ENCODE data around the gene SIM1. TPM values are rescaled to one million over a fixed set of nuclear protein-coding genes. Genes with fewer than 3 reads are reported as not detected.

Gene SIM1
- total RNA-seq, 1 donor from 2014 or later: not detected

GRCh38 chr6:100506651-100507050, 41.9 kb upstream of the SIM1 start:
- H3K36me3 Mint-ChIP-seq: peaks cover 10% of the 10 kb centered on the region
- no peak overlapping the region for H3K4me3 ChIP-seq
- H3K27ac ChIP-seq: no peak overlapping the region
- H2AFZ ChIP-seq (replicated peaks): no peak overlapping the region
- no peak overlapping the region for H3K4me3 Mint-ChIP-seq
- no peak for DNase-seq (ENCODE audit: low spot score)
- no peaks in the 10 kb centered on the region for H3K9me3 Mint-ChIP-seq
- no peaks in the 10 kb centered on the region for H3K9me3 ChIP-seq (ENCODE audit: low read depth)
- H3K4me1 Mint-ChIP-seq: peaks cover 3% of the 10 kb centered on the region
- no peak overlapping the region for H3K9ac ChIP-seq
- H3F3A ChIP-seq (ENCODE audit: low read depth): no peaks in the 10 kb centered on the region
- no peaks in the 10 kb centered on the region for H3K79me2 ChIP-seq (ENCODE audit: low read depth)
- no peak overlapping the region for H3K4me2 ChIP-seq
- H3K36me3 ChIP-seq: no peaks in the 10 kb centered on the region
- H4K20me1 ChIP-seq (ENCODE audit: low read depth): no peaks in the 10 kb centered on the region
- H3K4me1 ChIP-seq: no peaks in the 10 kb centered on the region
- no peak overlapping the region for H3K27ac Mint-ChIP-seq
- H3K27me3 ChIP-seq: no peaks in the 10 kb centered on the region
- no peak for TF ChIP-seq EZH2phosphoT487 (IDR thresholded peaks at IDR 0.05)
- TF ChIP-seq CTCF (IDR thresholded peaks at IDR 0.05): no peak
- no peak for TF ChIP-seq EZH2 (IDR thresholded peaks at IDR 0.05)
- no peaks in the 10 kb centered on the region for H3K27me3 Mint-ChIP-seq (ENCODE audit: insufficient read depth, low read depth)

GRCh38 chr6:100504786-100505737, 40.3 kb upstream of the SIM1 start:
- Mint-ChIP-seq H3K36me3 (peaks cover 4% of the 10 kb centered on the region), H3K4me3 (no peak overlapping the region), H3K27ac (no peak overlapping the region), H3K27me3 (ENCODE audit: insufficient read depth, low read depth) (no peaks in the 10 kb centered on the region), H3K4me1 (peaks cover 3% of the 10 kb centered on the region), H3K9me3 (no peaks in the 10 kb centered on the region)
- no peak overlapping the region for H2AFZ ChIP-seq (replicated peaks)
- H3K9me3 ChIP-seq (ENCODE audit: low read depth): no peaks in the 10 kb centered on the region
- no peak overlapping the region for H3K4me2 ChIP-seq
- H4K20me1 ChIP-seq (ENCODE audit: low read depth): no peaks in the 10 kb centered on the region
- no peak overlapping the region for H3K4me3 ChIP-seq
- no peaks in the 10 kb centered on the region for H3K27me3 ChIP-seq
- H3K9ac ChIP-seq: no peak overlapping the region
- no peaks in the 10 kb centered on the region for H3K4me1 ChIP-seq
- no peaks in the 10 kb centered on the region for H3F3A ChIP-seq (ENCODE audit: low read depth)
- H3K79me2 ChIP-seq (ENCODE audit: low read depth): no peaks in the 10 kb centered on the region
- TF ChIP-seq EZH2phosphoT487 (IDR thresholded peaks at IDR 0.05) (no peak), EZH2 (IDR thresholded peaks at IDR 0.05) (no peak), CTCF (IDR thresholded peaks at IDR 0.05) (no peak)
- no peak for DNase-seq (ENCODE audit: low spot score)
- no peak overlapping the region for H3K27ac ChIP-seq
- H3K36me3 ChIP-seq: no peaks in the 10 kb centered on the region

- Histone ChIP-seq H3K9ac (no peak overlapping the region), H4K20me1 (ENCODE audit: low read depth) (no peaks in the 10 kb centered on the region), H3K27me3 (no peaks in the 10 kb centered on the region), H3F3A (ENCODE audit: low read depth) (no peaks in the 10 kb centered on the region), H3K4me2 (no peak overlapping the region), H3K27ac (no peak overlapping the region), H3K4me1 (no peaks in the 10 kb centered on the region), H2AFZ (replicated peaks) (no peak overlapping the region), H3K9me3 (ENCODE audit: low read depth) (no peaks in the 10 kb centered on the region), H3K79me2 (ENCODE audit: low read depth) (no peaks in the 10 kb centered on the region), H3K36me3 (no peaks in the 10 kb centered on the region), H3K4me3 (no peak overlapping the region)
- Mint-ChIP-seq H3K4me3 (no peak overlapping the region), H3K4me1 (no peaks in the 10 kb centered on the region), H3K27me3 (ENCODE audit: insufficient read depth, low read depth) (no peaks in the 10 kb centered on the region), H3K9me3 (peaks cover 4% of the 10 kb centered on the region), H3K27ac (no peak overlapping the region), H3K36me3 (no peaks in the 10 kb centered on the region)
- no peak for DNase-seq (ENCODE audit: low spot score)
- TF ChIP-seq CTCF (IDR thresholded peaks at IDR 0.05) (no peak), EZH2phosphoT487 (IDR thresholded peaks at IDR 0.05) (no peak), EZH2 (IDR thresholded peaks at IDR 0.05) (no peak)
Observed at GRCh38 chr6:100503043-100503705, 38.5 kb upstream of the SIM1 start.

All from neural progenitor cell (in vitro differentiated cells).